Smooth muscle cell (in vitro differentiated cells): ENCODE results near the gene ZNF100. TPM values are rescaled to one million over a fixed set of nuclear protein-coding genes. Genes with fewer than 3 reads are reported as not detected.

Experiments used
- DNase-seq: peaks from one replicate; lab custom pipeline; 2025; ENCODE audit not compliant: unreplicated experiment; lab: John Stamatoyannopoulos, UW
- H2AFZ ChIP-seq: fragments of 200-600 bp; sonication (generic); 2 replicates; pipeline ENCODE4 v1.6.0; 2016; ENCODE audit warnings: antibody characterized with exemption, low read depth, mild to moderate bottlenecking
- H3F3A ChIP-seq: fragments of 200-600 bp; sonication (generic); 2 replicates; pipeline ENCODE4 v1.6.0; 2017; ENCODE audit warnings: antibody characterized with exemption, low read depth
- H3K27ac ChIP-seq: fragments of 200-600 bp; sonication (generic); 2 replicates; pipeline ENCODE4 v1.5.1; 2016; ENCODE audit warnings: low read depth, mild to moderate bottlenecking
- H3K27me3 ChIP-seq: fragments of 200-600 bp; sonication (generic); 2 replicates; pipeline ENCODE4 v1.6.1; 2016; ENCODE audit warnings: low read depth, mild to moderate bottlenecking
- H3K36me3 ChIP-seq: fragments of 200-600 bp; sonication (generic); 2 replicates; pipeline ENCODE4 v1.5.1; 2016; ENCODE audit warnings: low read depth
- H3K4me1 ChIP-seq: fragments of 200-600 bp; sonication (generic); 2 replicates; pipeline ENCODE4 v1.5.1; 2016; ENCODE audit warnings: low read depth
- H3K4me2 ChIP-seq: fragments of 200-600 bp; sonication (generic); 2 replicates; pipeline ENCODE4 v1.6.0; 2016; ENCODE audit warnings: mild to moderate bottlenecking
- H3K4me3 ChIP-seq: fragments of 200-600 bp; sonication (generic); 2 replicates; pipeline ENCODE4 v1.5.1; 2016; ENCODE audit warnings: mild to moderate bottlenecking
- H3K79me2 ChIP-seq: fragments of 200-600 bp; sonication (generic); 2 replicates; pipeline ENCODE4 v1.6.0; 2016; ENCODE audit warnings: low read depth, mild to moderate bottlenecking
- H3K9ac ChIP-seq: fragments of 200-600 bp; sonication (generic); 2 replicates; pipeline ENCODE4 v1.6.0; 2016; ENCODE audit warnings: low read depth
- H3K9me3 ChIP-seq: fragments of 200-600 bp; sonication (generic); replicated peaks from 2 replicates; pipeline ENCODE4 v1.5.1; 2016; ENCODE audit warnings: low read depth
- H4K20me1 ChIP-seq: fragments of 200-600 bp; sonication (generic); 2 replicates; pipeline ENCODE4 v1.6.0; 2016; ENCODE audit warnings: low read depth
- WGBS: methylation state at CpG from one replicate; pipeline ENCODE4 v1.1.7; 2016; ENCODE audit warnings: low lambda C conversion rate; 5-methylcytosine and 5-hydroxymethylcytosine counted together
- polyA plus RNA-seq: library from polyadenylated mRNA; unstranded; fragments of >200 nt; fragmentation: Nextera tagmentation; extraction: Ambion mirVana; gene quantifications from 2 replicates; pipeline ENCODE4 v1.2.1, GENCODE V29; 2016
- total RNA-seq: library from RNA; depleted of rRNA; stranded (reverse); fragments of >200 nt; gene quantifications from 2 replicates; pipeline ENCODE4 v1.2.3, GENCODE V29; 2014
- TF ChIP-seq, protein P1 (sequence below): fragments of 200-600 bp; sonication (generic); IDR thresholded peaks from 2 replicates; pipeline ENCODE4 v1.5.1; 2017; ENCODE audit warnings: borderline replicate concordance, mild to moderate bottlenecking, antibody characterized with exemption; ENCODE audit not compliant: insufficient read depth, poor library complexity, severe bottlenecking

The ZNF100 gene
- total and polyA plus RNA-seq, 2 experiments from 2014 or later, result 1.5 to 5.7 TPM

DNA sequence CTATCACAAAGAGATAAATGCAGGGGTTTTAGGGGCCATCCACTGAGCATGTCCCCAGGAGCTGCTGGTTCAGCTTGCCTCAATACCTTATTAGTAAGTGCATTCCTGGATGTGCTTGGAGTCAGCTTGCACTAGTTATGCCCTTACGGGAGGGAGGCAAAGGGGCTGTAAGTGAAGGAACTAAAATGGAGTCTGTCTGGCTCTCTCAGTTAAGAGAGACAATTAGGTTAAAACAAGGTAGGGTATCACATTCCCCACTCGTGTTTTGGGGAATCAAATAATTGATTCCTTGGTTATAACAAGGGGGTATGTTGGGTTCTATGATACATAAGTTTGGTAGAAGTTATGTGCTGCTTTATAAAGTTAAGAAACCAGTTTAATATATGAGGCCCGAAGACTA is 78.9 kb downstream of the ZNF100 start:
- no peak overlapping the region for H3K4me3 ChIP-seq
- H4K20me1 ChIP-seq, result no peaks in the 10 kb centered on the region
- no peak overlapping the region for H2AFZ ChIP-seq
- no peaks in the 10 kb centered on the region for H3K36me3 ChIP-seq
- TF ChIP-seq, protein P1, sequence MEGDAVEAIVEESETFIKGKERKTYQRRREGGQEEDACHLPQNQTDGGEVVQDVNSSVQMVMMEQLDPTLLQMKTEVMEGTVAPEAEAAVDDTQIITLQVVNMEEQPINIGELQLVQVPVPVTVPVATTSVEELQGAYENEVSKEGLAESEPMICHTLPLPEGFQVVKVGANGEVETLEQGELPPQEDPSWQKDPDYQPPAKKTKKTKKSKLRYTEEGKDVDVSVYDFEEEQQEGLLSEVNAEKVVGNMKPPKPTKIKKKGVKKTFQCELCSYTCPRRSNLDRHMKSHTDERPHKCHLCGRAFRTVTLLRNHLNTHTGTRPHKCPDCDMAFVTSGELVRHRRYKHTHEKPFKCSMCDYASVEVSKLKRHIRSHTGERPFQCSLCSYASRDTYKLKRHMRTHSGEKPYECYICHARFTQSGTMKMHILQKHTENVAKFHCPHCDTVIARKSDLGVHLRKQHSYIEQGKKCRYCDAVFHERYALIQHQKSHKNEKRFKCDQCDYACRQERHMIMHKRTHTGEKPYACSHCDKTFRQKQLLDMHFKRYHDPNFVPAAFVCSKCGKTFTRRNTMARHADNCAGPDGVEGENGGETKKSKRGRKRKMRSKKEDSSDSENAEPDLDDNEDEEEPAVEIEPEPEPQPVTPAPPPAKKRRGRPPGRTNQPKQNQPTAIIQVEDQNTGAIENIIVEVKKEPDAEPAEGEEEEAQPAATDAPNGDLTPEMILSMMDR, result no peak
- no peaks in the 10 kb centered on the region for H3K4me1 ChIP-seq
- H3K9me3 ChIP-seq, result no peaks in the 10 kb centered on the region
- H3K79me2 ChIP-seq, result no peaks in the 10 kb centered on the region
- no peaks in the 10 kb centered on the region for H3K27me3 ChIP-seq
- H3K9ac ChIP-seq, result no peak overlapping the region
- no peaks in the 10 kb centered on the region for H3F3A ChIP-seq
- H3K27ac ChIP-seq, result no peak overlapping the region
- H3K4me2 ChIP-seq, result no peak overlapping the region
- whole genome bisulfite sequencing, result 70% methylated on average over 3 of the region's 3 CpGs
- DNase-seq, result no peak

DNA sequence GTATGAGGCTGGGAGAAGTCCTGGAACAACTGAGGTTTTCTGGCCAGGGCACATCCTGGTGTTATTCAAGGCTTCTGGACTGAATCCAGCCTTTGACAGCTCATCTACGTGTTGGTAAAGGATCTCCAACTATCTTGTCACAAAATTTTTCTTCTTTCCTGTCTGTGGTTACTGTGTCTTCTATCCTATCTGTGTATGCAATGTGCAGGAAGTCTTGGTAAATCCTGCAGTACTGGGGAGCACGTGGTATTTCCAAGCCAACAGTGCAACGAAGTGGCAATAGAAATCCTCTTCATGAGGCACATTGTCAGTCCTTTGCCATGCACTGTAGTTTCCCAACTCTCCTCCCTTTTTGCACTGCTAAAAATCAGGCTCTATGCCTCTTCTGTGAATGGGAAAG is 86.7 kb downstream of the ZNF100 start:
- no peaks in the 10 kb centered on the region for H3K9me3 ChIP-seq
- H3K4me3 ChIP-seq, result no peak overlapping the region
- H3K4me2 ChIP-seq, result no peak overlapping the region
- no peaks in the 10 kb centered on the region for H4K20me1 ChIP-seq
- no peak overlapping the region for H2AFZ ChIP-seq
- no peak overlapping the region for H3K27ac ChIP-seq
- no peaks in the 10 kb centered on the region for H3K4me1 ChIP-seq
- WGBS, result 62% methylated on average over 3 of the region's 3 CpGs
- H3K27me3 ChIP-seq, result no peaks in the 10 kb centered on the region
- no peak overlapping the region for H3K9ac ChIP-seq
- no peaks in the 10 kb centered on the region for H3F3A ChIP-seq
- TF ChIP-seq, protein P1, result no peak
- no peaks in the 10 kb centered on the region for H3K79me2 ChIP-seq
- H3K36me3 ChIP-seq, result no peaks in the 10 kb centered on the region
- DNase-seq, result no peak

DNA sequence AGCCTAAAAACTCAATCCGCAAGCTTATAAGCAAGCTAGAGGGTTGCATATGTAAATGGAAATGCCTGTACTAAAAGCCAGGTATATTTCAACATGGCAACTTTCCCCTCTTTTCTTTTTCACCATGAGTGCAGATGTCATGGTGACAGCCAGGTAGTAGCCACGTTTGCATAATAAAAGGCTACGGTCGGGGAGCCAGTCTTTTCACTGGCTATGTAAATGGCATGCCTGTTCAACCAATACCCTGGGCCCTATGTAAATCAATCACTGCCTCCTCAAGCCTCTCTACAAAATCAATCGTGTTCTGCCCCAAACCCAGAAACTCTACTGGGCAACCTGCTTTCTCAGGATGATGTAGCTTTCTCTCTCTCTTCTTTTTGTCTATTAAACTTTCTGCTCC is 87.4 kb downstream of the ZNF100 start:
- H3F3A ChIP-seq, result no peaks in the 10 kb centered on the region
- H3K9me3 ChIP-seq, result no peaks in the 10 kb centered on the region
- H3K4me1 ChIP-seq, result no peaks in the 10 kb centered on the region
- no peaks in the 10 kb centered on the region for H4K20me1 ChIP-seq
- H3K27ac ChIP-seq, result no peak overlapping the region
- no peak overlapping the region for H3K9ac ChIP-seq
- no peak for DNase-seq
- TF ChIP-seq, protein P1, result no peak
- no peaks in the 10 kb centered on the region for H3K36me3 ChIP-seq
- H2AFZ ChIP-seq, result no peak overlapping the region
- 68% methylated on average over 5 of the region's 5 CpGs for WGBS
- H3K27me3 ChIP-seq, result no peaks in the 10 kb centered on the region
- no peak overlapping the region for H3K4me3 ChIP-seq
- H3K79me2 ChIP-seq, result no peaks in the 10 kb centered on the region
- H3K4me2 ChIP-seq, result no peak overlapping the region

DNA sequence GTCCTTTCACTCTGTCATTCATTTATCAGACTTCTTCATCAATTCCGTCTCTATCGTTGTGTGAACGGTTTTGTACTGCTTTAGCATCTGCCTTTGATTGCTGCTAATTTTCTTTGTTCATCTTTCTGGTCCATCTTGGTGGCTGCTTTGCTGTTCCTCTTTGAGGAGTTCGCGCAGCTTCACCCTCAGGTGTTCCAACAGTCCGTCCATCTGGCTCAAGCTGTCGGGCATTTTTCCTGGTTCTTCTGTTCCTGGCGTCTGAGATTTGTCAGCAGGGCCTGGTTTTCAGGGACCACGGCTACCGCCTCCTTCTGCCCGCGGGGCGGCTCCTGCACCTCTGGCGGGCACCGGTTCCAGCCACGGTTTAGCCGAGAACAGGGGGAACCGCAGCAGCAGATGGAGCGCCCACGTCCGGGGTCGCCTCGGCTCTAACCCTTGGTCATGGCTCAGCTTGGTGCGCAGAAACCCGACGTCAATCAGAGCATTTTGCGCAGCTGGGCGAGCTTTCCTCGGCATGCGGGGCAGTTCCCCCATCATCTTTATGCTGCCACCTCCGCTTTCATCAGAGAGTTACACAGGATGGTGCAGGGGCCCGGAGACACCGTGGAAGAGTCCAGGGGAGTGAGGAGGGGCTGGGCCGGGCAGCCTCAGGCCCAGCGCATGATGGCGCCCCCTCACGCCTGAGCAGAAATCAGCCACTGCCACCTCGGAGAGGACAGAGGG is 89.5 kb downstream of the ZNF100 start:
- no peak overlapping the region for H3K4me3 ChIP-seq
- H3K4me1 ChIP-seq, result no peaks in the 10 kb centered on the region
- H3K79me2 ChIP-seq, result no peaks in the 10 kb centered on the region
- WGBS, result 89% methylated on average over 37 of the region's 38 CpGs
- no peak overlapping the region for H2AFZ ChIP-seq
- H3K27ac ChIP-seq, result no peak overlapping the region
- H3K9me3 ChIP-seq, result no peaks in the 10 kb centered on the region
- no peak overlapping the region for H3K9ac ChIP-seq
- H3K27me3 ChIP-seq, result no peaks in the 10 kb centered on the region
- no peaks in the 10 kb centered on the region for H3K36me3 ChIP-seq
- no peaks in the 10 kb centered on the region for H4K20me1 ChIP-seq
- H3K4me2 ChIP-seq, result no peak overlapping the region
- DNase-seq, result no peak
- TF ChIP-seq, protein P1, result no peak
- H3F3A ChIP-seq, result no peaks in the 10 kb centered on the region
